Lower lobe of right lung (tissue), 2 donors: ENCODE data around the gene RBM38. TPM values are rescaled to one million over a fixed set of nuclear protein-coding genes. Genes with fewer than 3 reads are reported as not detected.

Experiments
- ATAC-seq, 2 donors: fragments of 200-7000 bp; cut with Tn5 transposase; one replicate each; pipeline ENCODE4 v1.9.1; 2020 to 2022; ENCODE audit warnings: mild to moderate bottlenecking in 2 of 2, moderate library complexity in 2 of 2
- DNase-seq: peaks from one replicate; pipeline ENCODE4 v3.0.0-alpha.2; 2020
- H3K27ac ChIP-seq: fragments of 200-600 bp; one replicate; pipeline ENCODE4 v1.8.0; 2022
- H3K27me3 ChIP-seq: fragments of 200-600 bp; one replicate; pipeline ENCODE4 v1.8.0; 2022; ENCODE audit warnings: low read depth
- H3K36me3 ChIP-seq: fragments of 200-600 bp; one replicate; pipeline ENCODE4 v1.8.0; 2022; ENCODE audit warnings: mild to moderate bottlenecking
- H3K4me1 ChIP-seq: fragments of 200-600 bp; one replicate; pipeline ENCODE4 v1.8.0; 2022
- H3K4me3 ChIP-seq: fragments of 200-600 bp; one replicate; pipeline ENCODE4 v1.8.0; 2022; ENCODE audit warnings: mild to moderate bottlenecking
- H3K9me3 ChIP-seq: fragments of 200-600 bp; one replicate; pipeline ENCODE4 v1.8.0; 2022
- intact Hi-C: fragments of 100-400 bp; cut with DNase I; formaldehyde crosslinking; loops from one replicate; pipeline ENCODE4 v1.11.0; 2022
- total RNA-seq: library from RNA; stranded (reverse); fragmentation: NEBNext Ultra II Directional; extraction: Animal tissue kit (Norgen Biotek cat#: 25700); gene quantifications from one replicate; pipeline ENCODE4 v1.2.1, GENCODE V29; 2021
- TF ChIP-seq, protein P1 (sequence below): fragments of 200-600 bp; IDR thresholded peaks from one replicate; pipeline ENCODE4 v1.8.0; 2022; ENCODE audit warnings: antibody characterized with exemption, mild to moderate bottlenecking
- donor health status: DM: no; HTN: yes; CAD: no; lungs with severe emphysema.

The RBM38 gene
- total RNA-seq, 1 donor from 2014 or later: 15.5 TPM

DNA sequence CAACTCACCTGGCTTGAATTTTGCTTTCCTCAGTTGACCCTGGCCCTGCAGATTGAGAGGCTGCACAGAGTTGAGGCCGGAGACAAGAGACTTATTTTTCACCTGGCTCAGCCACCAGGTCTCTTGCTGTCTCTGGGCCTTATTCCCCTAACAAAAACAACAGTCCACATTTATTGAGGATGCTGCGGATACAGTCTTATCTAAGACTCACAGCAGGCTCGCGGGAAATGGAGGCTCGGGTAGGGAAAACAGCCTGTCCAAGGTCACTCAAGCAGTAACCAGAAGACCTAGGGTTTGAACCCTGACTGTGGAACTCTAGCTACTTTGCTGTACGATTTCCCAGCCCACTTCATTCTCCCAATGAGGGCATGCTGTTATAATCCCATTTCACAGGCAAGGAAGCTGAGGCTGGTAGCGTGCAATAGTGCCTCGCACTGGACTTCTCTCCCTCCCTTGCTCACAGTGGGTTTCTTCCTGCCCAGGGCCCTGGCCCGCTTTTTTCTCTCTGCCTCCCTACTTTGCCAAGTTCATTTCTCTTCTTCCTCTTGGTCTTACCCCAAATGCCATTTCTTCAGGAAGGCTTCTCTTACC lies 57.7 kb downstream of the RBM38 start:
- Histone ChIP-seq H3K27me3 (peaks cover 4% of the 10 kb centered on the region), H3K9me3 (no peaks in the 10 kb centered on the region), H3K4me1 (peaks cover 23% of the 10 kb centered on the region), H3K4me3 (no peak overlapping the region), H3K27ac (no peak overlapping the region), H3K36me3 (no peaks in the 10 kb centered on the region)
- TF ChIP-seq, protein P1, sequence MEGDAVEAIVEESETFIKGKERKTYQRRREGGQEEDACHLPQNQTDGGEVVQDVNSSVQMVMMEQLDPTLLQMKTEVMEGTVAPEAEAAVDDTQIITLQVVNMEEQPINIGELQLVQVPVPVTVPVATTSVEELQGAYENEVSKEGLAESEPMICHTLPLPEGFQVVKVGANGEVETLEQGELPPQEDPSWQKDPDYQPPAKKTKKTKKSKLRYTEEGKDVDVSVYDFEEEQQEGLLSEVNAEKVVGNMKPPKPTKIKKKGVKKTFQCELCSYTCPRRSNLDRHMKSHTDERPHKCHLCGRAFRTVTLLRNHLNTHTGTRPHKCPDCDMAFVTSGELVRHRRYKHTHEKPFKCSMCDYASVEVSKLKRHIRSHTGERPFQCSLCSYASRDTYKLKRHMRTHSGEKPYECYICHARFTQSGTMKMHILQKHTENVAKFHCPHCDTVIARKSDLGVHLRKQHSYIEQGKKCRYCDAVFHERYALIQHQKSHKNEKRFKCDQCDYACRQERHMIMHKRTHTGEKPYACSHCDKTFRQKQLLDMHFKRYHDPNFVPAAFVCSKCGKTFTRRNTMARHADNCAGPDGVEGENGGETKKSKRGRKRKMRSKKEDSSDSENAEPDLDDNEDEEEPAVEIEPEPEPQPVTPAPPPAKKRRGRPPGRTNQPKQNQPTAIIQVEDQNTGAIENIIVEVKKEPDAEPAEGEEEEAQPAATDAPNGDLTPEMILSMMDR: no peak
- intact Hi-C loops: no loop called here
- DNase-seq (no peak), ATAC-seq (no peak)

DNA sequence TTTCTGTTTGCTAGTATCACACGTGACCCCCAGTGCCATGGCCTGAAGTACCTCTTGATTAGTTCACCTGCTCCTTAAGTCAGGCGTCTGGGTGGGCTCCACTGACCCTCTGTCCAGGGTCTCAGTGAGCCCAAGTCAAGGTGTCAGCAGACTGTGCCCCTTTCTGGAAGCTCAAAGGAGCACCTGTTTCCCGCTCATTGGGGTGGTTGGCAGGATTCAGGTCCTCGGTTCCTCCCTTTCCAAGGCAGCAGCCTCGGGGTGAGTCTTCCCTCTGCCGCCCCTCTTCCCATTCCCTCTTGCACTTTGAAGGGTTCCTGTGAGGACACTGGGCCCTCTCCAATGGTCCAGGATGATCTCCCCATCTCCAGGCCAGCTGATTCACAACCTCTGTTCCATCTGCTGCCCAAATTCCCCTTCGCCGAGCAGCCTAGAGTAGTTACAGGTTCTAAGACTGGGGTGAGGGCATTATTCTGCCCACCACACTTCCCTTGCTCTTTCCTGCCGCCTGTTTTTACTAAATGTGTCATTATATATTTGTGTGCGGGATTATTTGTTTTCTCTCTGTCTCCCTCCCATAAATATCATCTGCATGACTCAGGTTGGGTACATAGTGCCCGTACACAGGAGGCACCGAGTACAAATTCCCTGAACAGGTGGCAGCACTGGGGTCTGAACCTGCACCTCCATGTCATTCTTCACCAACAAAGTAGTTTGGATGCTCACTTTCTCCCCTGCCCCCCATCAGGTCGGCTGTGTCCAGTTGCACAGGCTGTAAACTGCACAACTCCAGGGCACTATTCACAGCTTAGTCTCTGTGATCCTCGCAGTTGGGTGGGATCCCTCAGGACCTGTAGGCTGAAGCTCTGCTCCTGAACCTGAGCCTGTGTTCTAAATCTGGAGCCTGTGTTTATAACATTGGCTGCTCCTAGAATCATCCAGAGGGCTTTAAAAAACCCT lies 58.5 kb downstream of the RBM38 start:
- intact Hi-C loops: no loop called here
- H3K27ac ChIP-seq: no peak overlapping the region

DNA sequence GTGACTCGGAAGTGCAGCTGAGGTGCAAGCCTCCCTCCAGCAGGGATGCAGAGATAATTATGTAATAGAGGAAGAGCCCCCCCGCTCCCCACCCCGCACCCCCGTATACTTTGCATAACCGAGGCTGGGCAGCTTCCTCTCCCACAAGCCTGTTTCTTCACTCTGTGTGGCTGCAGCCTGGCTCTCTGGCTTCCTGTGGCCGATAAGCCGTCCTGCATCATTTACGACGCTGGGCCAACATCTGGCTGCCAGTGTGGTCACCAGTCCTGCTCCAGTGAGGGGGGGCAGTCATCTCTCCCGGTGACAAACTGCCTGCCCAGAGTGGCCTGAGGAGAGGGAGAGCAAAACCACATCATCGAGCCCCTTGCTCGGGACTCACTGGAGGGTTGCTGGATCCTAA lies 59.2 kb downstream of the RBM38 start:
- intact Hi-C loops: no loop called here
- Histone ChIP-seq H3K4me3 (no peak overlapping the region), H3K27me3 (peaks cover 4% of the 10 kb centered on the region), H3K4me1 (peaks cover 23% of the 10 kb centered on the region), H3K9me3 (no peaks in the 10 kb centered on the region), H3K36me3 (no peaks in the 10 kb centered on the region), H3K27ac (no peak overlapping the region)
- DNase-seq (peak; percentile 85), ATAC-seq (peak; percentile 76 to 90)
- TF ChIP-seq, protein P1: no peak

More for the DNA sequence above, 58.5 kb downstream of the RBM38 start:
- ATAC-seq (no peak), DNase-seq (no peak)
- Histone ChIP-seq H3K9me3 (no peaks in the 10 kb centered on the region), H3K4me1 (peaks cover 23% of the 10 kb centered on the region), H3K4me3 (no peak overlapping the region), H3K36me3 (no peaks in the 10 kb centered on the region), H3K27me3 (peaks cover 4% of the 10 kb centered on the region)
- TF ChIP-seq, protein P1: no peak

DNA sequence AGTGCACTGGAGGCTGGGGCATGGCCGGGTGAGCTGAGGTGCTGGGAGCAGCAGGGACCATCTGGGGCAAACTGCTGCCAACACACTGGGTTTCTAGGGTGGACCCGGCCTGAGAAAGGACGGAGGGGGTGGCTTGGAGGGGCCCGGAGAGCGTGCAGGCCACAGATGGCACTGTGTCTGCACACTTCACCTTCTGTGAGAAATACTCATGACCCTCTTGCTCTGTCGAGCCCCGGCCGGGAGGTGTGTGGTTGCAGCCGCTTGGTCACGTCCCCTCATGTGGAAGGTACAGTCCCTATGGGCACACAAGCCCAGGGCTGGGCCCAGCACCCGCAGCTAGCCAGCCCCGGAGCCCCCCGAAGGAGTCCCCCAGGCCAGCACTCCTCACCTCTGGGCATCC lies 59.7 kb downstream of the RBM38 start:
- Histone ChIP-seq H3K4me3 (no peak overlapping the region), H3K27me3 (peaks cover 4% of the 10 kb centered on the region), H3K27ac (peak overlapping the region; percentile 46), H3K4me1 (peaks cover 23% of the 10 kb centered on the region), H3K36me3 (no peaks in the 10 kb centered on the region), H3K9me3 (no peaks in the 10 kb centered on the region)
- TF ChIP-seq, protein P1: no peak
- ATAC-seq: no peak
- intact Hi-C loops: no loop called here
- DNase-seq: no peak

DNA sequence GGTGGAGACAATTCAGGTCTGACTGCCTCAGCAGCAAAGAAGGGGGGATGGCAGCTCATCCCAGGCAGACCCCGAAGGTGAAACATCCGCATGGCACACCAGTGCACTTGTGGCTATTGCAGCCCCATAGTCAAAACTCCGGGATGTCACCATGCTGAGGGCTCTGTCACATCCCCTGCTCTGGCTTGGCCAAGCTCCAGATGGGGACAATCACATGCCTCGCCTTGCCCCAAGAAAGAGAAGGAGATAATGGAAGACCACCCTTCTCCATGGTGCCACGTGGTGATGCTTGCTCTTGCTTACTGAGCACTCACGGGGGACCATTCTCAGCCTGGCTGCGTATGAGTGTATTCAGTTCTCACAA lies 60.2 kb downstream of the RBM38 start:
- intact Hi-C loops: no loop called here
- Histone ChIP-seq H3K27ac (peak overlapping the region; percentile 25), H3K27me3 (peaks cover 4% of the 10 kb centered on the region), H3K4me3 (no peak overlapping the region), H3K4me1 (peaks cover 23% of the 10 kb centered on the region), H3K36me3 (no peaks in the 10 kb centered on the region), H3K9me3 (no peaks in the 10 kb centered on the region)
- DNase-seq: no peak
- ATAC-seq: no peak
- TF ChIP-seq, protein P1: no peak
